Stimulated activated CD4-positive, alpha-beta T cell treated with anti-CD3 and anti-CD28 coated beads, Interleukin-12 subunit alpha, Interleukin-12 subunit beta, amount 100 ng/mL, for 4 hours (primary cell): Measurements from ENCODE around the gene REPIN1.

Experiments
- DNase-seq: peaks from one replicate; pipeline ENCODE4 v3.0.0-alpha.2; 2020

Gene REPIN1

DNA sequence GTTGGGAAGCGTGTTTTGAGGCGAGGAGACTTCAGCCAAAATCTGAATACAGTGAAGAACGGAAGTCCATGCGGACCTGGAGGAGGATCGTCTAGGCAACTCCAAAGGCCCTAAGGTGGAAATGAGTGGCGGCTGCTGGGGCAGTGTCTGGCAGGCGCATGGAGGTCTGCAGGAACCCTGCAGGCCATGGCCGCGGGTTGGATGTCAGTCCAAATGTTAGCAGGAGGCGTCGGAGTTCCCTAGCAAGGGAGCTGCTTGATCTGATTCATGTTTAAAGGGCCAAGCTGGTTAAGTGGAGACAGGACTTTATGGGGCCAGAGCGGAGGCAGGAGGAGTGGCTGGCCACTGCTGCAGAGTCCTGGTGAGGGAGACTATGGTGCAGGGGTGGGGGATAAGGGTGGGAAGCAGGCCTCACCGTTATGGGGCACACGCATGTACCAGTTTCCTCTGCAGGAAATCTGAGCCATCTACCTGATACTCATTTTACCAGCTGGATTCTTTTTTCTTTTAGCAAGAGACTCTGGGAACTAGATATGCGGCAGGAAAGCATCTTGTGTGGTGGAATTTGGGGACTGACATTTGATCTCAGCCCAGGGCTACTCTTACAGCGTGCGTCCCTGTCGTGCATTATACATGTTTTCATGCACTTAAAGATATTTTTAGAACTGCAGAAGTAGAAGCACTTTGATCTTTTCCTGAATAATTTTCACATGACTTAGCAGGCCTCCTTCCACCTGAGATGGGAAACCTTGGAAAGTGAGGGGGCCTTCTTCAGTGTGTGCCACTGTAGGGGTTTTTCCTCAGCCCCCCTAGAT is 6.6 kb upstream of the REPIN1 start:
- DNase-seq = no peak

DNA sequence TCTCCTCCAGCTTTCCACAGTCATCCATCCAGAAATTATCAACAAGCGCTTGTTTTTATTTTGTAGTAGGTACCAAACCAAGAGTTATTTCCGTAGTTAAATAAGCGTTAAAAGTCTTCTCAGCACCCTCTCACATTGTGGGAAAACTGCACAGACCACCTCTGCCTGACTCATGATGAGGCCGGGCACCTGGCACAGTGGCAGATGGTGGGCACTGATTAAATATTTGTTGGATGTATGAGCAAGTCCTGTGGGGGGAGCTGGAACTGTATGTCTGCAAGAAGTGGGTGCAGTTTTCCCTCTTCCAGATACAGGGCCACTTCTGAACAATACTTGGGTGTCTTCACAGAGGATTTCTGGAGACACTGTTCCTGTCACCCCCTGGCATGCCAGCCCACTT is 5.3 kb upstream of the REPIN1 start:
- no peak for DNase-seq

DNA sequence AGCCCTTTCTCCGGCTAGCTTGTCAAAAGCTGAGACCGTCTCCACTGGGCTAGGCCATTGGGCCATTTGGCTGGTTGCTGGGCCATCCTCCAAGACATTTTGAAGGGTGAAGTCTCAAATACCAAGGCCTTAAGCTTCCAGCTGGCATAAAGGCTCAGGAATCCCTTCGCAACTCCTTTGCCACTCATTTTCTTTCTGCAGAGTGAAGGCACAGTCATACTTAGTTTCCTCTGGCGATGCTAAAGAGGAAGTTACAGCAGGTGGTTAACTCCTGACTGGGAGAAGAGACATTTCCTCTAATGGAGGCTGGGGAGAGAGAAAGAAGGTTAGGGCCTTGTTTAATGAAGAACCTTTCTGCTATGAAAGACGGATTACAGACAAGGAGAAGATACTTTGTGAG is 4.8 kb upstream of the REPIN1 start:
- no peak for DNase-seq

DNA sequence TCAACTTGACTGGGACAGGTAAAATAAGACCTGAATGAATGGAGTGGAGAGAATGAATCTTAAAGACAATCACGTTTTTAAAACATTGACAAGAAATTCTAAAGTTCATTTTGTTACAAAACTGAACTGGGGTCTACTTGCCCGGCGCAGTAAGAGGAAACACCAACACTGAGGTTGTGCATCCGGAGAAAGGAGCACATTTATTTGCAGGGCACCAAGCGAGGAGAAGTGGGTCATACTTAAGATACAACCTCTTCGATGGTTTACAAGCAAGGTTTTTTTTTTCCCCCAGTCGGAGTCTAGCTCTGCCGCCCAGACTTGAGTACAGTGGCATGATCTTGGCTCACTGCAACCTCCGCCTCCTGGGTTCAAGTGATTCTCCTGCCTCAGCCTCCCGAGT is 3.4 kb upstream of the REPIN1 start:
- no peak for DNase-seq

DNA sequence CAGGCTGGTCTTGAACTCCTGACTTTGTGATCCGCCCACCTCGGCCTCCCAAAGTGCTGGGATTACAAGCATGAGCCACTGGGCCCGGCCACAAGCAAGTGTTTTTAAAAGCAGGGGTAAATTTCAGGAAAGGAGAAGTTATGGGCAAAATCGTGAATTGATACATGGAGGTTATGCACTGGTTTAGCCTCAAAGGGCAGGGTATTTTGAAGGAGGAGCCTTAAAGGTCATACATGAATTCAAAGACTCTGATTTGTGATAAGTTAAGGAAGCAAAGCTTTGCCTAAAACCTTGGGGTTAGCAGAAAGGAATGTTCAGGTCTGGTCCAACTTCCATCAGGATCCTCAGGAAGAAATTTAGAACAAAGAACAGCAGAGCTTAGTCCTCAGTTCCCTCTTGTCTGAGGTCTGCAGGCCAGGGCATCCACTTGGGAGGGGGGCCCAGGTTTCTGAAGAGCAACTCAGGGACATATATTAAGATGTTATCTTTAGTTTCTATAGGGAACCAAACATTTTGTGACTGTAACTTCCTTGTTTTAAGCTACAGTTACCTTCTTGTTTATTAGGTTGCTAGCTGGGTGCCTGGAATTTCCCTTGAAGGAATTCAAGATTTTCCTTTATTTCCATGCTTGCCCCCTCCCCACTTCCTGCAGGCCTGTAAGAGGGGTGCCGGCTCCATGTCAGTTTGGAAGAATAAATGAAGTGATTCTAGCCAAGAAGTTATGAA is 2.8 kb upstream of the REPIN1 start:
- DNase-seq = no peak

DNA sequence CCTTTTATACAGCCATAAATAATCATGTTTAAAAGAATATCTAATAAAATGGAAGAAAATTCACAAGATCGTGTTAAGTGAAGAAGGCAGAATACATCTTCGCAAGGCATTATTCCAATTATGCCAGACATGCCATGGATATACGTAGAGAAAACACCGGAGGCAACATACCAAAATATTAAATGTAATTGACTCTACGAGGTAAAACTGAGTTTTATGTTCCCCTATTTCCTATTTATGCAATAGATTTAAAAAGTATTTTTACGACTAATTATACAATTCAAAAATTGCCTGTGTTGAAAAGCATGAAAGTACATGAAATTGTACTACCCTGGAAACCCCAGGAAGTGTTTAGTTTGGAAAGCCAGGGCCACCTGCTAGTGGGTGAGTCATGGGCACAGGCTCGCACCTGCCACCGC is 936 bp upstream of the REPIN1 start:
- no peak for DNase-seq

DNA sequence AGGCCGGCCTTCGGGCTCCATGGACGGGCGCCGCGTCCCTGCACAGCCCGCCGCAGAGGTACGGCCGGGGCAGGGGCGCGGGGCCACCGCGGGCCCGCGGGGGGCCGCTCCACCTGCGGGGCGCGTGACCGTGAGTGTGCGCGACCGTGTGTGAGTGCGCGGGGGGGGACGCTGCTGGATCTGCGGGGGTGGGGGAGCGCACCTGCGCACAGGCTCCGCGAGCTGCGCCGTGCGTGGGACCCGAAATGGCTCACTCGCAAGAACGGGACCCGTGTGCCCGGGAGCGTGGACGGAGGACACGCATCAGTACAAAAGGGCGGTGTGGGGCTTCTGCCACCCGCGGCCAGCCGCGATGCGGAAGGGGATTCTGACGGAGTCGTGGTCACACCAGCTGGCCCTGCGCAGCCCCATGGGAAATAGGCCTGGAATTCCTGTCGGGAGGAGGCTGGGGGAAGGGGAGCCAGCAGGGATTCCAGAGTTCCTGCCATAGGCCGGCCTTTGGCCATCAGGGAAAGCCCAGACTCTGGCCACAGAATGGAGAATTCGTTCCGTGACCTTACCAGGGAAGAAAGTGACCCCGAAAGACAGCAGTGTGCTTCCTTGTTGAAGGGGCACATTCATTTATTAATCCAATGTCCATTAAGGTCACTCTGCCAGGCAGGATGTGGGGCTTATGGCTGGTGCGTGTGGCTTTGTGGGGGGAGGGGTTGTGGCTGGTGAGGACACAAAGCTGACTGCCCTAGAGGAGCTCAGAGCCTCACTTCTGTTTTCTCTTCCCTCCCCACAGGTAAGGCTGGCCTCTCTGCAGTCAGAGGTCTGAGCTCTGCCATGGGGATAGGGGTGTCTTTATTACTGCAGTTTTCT is 494 bp downstream of the REPIN1 start:
- peak; percentile 64 for DNase-seq

DNA sequence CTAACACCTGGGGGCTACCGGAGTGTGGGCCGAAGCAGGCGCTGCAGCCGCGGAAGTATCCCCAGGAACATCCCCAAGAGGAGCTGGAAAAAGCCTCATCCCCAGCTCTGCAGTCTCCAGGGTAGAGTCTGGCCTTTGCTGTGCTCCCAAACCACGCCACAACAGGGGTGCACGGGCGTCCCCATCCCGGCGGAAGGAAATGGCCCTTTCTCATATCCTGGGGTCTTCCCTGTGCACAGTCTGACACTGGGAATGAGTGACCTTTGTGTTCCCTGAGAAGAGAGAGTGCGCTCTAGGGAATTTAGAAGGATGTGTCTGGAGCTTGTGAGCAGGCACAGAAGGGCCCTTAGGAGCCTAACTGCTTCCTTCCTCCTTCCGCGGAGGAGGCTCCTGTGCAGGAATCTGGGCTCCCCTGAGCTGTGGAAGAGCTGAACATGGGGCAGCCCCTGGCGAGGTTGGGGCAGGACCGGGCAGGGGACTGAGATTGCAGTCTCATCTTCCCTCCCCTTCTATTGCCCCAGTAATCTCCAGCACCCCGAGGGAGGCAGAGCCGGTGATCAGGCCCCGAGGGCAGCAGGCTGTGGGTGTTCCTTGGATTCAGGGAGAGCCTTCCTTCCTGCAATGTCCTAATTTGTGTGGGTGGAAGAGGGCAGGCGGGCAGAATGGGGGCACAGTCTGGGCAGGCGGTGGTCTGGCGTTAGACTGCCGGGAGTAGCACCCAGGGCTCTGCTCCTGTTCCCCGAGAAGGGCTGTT is 1.3 kb downstream of the REPIN1 start:
- no peak for DNase-seq

DNA sequence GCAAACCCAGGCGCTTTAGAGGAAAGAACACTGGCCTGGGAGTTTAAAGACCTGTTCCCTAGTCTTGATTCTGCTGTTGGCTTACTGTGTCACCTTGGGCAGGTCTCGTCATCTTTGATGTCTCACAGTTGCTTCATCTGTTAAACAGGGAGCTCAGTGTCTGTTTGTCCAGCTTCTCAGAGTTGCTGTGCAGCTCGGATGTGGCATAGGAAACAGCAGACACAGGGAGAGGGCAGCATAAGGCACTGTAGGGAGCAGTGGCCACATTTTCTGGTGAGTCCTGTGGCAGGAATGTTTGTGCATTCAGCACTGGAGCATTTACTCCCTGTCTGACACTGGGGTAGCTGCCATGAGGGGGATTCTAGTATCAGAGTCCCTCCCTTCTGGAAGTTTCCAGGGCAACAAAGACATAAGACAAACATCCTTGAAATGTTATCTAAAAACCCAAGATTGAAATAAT is 2.0 kb downstream of the REPIN1 start:
- no peak for DNase-seq

DNA sequence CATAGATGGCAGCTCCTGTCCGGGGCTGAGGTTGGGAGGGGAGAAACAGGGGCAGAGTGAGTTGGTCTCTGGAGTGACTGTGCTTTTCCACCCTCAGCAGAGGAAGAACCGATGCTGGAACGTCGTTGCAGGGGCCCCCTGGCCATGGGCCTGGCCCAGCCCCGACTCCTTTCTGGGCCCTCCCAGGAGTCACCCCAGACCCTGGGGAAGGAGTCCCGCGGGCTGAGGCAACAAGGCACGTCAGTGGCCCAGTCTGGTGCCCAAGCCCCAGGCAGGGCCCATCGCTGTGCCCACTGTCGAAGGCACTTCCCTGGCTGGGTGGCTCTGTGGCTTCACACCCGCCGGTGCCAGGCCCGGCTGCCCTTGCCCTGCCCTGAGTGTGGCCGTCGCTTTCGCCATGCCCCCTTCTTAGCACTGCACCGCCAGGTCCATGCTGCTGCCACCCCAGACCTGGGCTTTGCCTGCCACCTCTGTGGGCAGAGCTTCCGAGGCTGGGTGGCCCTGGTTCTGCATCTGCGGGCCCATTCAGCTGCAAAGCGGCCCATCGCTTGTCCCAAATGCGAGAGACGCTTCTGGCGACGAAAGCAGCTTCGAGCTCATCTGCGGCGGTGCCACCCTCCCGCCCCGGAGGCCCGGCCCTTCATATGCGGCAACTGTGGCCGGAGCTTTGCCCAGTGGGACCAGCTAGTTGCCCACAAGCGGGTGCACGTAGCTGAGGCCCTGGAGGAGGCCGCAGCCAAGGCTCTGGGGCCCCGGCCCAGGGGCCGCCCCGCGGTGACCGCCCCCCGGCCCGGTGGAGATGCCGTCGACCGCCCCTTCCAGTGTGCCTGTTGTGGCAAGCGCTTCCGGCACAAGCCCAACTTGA is 2.7 kb downstream of the REPIN1 start:
- no peak for DNase-seq

DNA sequence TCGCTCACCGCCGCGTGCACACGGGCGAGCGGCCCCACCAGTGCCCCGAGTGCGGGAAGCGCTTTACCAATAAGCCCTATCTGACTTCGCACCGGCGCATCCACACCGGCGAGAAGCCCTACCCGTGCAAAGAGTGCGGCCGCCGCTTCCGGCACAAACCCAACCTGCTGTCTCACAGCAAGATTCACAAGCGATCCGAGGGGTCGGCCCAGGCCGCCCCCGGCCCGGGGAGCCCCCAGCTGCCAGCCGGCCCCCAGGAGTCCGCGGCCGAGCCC is 3.3 kb downstream of the REPIN1 start:
- DNase-seq = no peak

DNA sequence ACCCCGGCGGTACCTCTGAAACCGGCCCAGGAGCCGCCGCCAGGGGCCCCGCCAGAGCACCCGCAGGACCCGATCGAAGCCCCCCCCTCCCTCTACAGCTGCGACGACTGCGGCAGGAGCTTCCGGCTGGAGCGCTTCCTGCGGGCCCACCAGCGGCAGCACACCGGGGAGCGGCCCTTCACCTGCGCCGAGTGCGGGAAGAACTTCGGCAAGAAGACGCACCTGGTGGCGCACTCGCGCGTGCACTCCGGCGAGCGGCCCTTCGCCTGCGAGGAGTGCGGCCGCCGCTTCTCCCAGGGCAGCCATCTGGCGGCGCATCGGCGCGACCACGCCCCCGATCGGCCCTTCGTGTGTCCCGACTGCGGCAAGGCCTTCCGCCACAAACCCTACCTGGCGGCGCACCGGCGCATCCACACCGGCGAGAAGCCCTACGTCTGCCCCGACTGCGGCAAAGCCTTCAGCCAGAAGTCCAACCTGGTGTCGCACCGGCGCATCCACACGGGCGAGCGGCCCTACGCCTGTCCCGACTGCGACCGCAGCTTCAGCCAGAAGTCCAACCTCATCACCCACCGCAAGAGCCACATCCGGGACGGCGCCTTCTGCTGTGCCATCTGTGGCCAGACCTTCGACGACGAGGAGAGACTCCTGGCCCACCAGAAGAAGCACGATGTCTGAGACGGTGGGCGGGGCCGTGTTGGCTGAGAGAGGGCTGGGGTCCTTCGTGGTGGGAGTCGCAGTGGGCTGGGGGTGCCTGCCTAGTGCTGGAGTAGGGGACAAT is 3.8 kb downstream of the REPIN1 start:
- DNase-seq = no peak

DNA sequence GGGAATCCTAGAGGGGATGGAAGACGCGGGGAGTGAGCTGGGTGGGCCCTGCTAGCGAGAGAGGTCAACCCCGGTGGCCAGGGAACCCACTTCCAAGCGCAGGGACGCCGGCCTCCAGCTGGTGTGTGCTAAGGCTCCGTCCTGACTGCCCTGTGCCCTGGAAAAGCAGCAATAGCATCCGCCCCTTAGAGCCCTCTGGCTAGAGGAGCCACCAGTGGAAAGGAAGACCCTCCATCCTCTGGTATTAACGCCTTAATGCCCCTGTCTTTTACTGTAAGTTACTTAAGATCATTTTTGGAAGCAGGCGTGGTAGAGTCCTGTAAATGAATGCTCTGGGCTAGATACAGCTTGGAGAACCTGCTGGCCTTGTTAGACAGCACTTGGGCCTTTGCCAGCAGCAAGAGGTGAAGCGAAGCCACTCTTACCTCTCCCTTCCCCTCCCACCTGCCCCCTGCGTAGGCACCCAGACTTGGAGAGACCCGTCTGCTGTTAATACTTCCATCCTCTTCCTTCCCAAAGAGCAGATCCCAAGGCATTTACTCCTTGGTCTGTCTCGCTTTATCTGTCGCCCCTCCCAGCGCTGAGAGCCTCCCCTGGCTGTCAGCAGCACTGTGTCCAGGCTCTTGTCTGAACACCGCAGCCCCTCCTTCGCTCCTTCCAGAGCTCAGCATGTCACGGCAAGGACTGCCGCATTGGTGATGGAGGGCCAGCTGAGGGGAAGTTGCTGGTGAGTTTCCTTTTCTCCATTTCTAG is 4.6 kb downstream of the REPIN1 start:
- DNase-seq = no peak

DNA sequence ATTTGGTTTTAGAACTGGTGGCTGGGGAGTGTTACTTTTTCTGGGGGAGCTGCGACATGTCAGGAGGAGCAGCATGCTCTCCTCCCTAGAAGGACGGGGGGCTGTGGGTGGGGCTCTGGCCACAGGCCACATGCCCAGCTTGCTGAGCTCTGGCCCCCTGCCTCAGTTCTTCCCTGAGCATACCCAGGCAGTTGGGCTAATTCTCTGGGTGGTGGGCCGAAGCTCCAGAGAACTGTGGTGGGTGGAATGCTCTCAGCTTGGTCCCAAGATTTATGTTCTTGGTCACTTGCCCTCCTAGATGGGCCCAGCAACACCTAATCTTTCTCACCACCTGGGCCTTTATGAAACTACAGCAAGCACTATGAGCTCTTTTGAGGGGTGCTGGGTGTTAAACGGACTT is 5.4 kb downstream of the REPIN1 start:
- no peak for DNase-seq

DNA sequence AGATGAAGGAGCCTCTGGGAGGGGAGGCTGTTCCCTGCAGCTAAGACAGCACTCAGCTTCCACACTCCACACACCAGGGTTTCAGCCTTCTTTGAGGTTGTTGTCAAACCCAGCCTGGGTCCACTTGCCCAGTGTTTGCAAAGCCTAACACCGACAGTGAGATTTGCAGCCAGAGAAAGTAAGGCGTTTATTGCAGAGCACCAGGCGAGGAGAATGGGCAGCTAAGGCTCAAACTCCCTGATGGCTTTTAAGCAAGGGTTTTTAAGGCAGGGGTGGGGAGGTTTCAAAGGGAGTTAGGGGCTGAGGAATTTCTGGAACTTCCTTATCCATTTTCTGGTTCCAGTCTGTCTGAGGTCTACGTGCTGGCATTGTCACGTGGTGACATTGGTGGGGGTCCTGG is 5.8 kb downstream of the REPIN1 start:
- no peak for DNase-seq

DNA sequence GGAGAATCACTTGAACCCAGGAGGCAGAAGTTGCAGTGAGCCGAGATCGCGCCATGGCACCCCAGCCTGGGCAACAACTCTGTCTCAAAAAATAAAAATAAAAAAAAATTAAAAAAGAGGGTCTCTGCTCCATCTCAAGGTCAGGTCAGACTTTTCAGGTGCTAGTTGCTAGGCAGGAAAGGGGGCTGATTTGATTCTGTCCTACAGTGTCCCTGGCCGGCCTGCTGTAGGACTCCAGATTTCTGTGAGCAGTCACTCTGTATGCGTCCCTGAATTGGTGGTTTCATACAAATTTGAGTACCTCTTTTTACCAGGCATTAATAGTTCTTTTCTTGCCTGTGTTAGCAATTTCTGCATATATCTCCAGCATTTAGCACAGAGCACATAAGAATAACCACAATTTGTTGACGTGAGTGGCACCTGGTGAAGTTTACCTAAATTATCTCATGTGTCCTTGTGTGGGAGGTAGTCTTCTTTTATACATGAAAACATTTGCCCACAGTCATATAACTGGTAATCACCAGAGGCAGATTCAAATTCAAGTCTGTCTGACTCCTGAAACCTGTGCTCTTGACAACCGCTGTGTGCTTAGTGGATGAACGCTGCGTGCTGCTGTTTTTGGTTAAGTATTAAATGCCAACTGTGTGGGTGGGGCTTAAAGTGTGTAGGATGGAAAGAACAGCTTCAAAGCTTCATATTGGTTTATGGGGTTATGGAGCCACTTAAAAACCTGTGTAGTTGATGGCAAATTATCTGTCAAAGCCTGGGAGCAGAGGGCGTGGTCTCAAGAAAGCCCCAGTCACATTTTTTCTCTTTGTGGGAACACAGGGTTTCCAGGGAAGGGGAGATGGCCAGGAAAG is 7.3 kb downstream of the REPIN1 start:
- DNase-seq = no peak

DNA sequence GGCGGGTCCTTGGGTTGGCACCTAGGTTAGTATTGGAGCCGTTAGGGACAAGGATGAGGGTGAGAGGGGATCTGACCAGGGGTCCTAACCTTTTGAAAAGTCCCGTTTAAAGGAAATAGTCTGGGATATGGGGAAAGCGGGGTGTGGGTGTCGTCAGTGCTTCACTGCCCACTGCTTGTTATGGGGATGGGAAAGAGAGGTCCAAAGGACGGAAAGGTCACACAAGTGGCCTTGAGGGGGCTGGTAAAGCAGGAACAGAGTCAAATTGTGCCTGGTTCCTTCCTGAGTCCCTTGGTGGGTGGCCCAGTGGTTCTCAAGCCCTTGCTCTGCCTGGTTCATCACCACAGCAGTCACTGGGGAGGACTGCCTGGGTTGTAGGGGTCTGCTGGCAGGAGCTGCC is 7.9 kb downstream of the REPIN1 start:
- DNase-seq = no peak

DNA sequence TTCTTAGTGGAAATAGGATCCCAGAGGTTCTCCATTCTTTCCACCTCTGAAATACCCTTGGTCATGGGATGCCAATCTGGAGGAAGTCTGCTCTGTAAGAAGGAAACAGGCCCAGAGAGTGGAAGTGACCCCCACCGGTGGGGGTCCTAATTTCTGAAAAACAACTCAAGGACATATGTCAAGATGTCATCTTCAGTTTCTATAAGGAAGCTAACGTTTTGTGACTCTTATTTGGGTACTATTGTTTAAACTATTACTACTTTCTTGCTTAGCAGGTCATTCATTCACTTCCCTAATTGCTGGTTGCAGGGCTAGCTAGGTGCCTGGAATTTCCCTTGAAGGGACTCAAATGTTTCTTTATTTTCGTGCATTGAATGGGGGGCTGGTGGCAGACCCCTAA is 8.6 kb downstream of the REPIN1 start:
- DNase-seq = no peak

DNA sequence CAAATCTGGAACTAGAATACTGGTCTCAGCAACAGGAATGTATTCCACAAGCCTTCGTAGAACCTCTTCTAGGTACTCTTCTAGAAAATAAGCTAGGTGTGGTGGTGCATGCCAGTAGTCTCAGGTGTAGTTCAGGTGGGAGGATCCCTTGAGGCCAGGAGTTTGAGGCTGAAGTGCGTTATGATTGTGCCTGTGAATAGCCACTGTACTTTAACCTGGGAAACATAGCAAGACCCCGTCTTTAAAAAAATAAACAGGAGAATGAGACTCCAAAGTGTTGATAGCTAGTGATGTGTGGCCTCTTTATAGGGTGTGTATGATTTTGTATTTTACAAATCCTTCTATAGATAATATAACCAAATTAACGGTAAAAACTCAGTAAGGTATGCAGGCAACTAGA is 9.0 kb downstream of the REPIN1 start:
- DNase-seq = no peak
